HPDE6-E6E7 (cell line): ENCODE measurements around the gene TGFBR1.

Source experiments
- DNase-seq: peaks from one replicate; pipeline ENCODE4 v3.0.0; 2011; ENCODE audit warnings: missing footprints; ENCODE audit errors: extremely low spot score

TGFBR1 gene

GRCh38 chr9:99107421-99107820, 2.5 kb downstream of the TGFBR1 start:
- DNase-seq = no peak

- DNase-seq = no peak
Measured at GRCh38 chr9:99108131-99108530, 3.2 kb downstream of the TGFBR1 start.

GRCh38 chr9:99109522-99109921, 4.6 kb downstream of the TGFBR1 start:
- no peak for DNase-seq

- DNase-seq = no peak
Measured at GRCh38 chr9:99112750-99113413, 8.0 kb downstream of the TGFBR1 start.

GRCh38 chr9:99113414-99114048, 8.6 kb downstream of the TGFBR1 start:
- no peak for DNase-seq

- DNase-seq = no peak
Measured at GRCh38 chr9:99114049-99114440, 9.1 kb downstream of the TGFBR1 start.

- DNase-seq = no peak
Measured at GRCh38 chr9:99114846-99115500, 10.1 kb downstream of the TGFBR1 start.

- DNase-seq = no peak
Measured at GRCh38 chr9:99116003-99116411, 11.1 kb downstream of the TGFBR1 start.

GRCh38 chr9:99118782-99119466, 14.0 kb downstream of the TGFBR1 start:
- DNase-seq = no peak

GRCh38 chr9:99119976-99120655, 15.2 kb downstream of the TGFBR1 start:
- no peak for DNase-seq

- no peak for DNase-seq
Measured at GRCh38 chr9:99121604-99122003, 16.7 kb downstream of the TGFBR1 start.

- DNase-seq = no peak
Measured at GRCh38 chr9:99124534-99125255, 19.8 kb downstream of the TGFBR1 start.

- no peak for DNase-seq
Measured at GRCh38 chr9:99125446-99125845, 20.5 kb downstream of the TGFBR1 start.

GRCh38 chr9:99126312-99126711, 21.4 kb downstream of the TGFBR1 start:
- no peak for DNase-seq

- peak; percentile 32 for DNase-seq
Measured at GRCh38 chr9:99127356-99128132, 22.6 kb downstream of the TGFBR1 start.

GRCh38 chr9:99128133-99128406, 23.2 kb downstream of the TGFBR1 start:
- no peak for DNase-seq

GRCh38 chr9:99129091-99129490, 24.2 kb downstream of the TGFBR1 start:
- DNase-seq = no peak

GRCh38 chr9:99130069-99130468, 25.2 kb downstream of the TGFBR1 start:
- no peak for DNase-seq

GRCh38 chr9:99133145-99133544, 28.2 kb downstream of the TGFBR1 start:
- no peak for DNase-seq

GRCh38 chr9:99134893-99135341, 30.0 kb downstream of the TGFBR1 start:
- DNase-seq = no peak

- DNase-seq = no peak
Measured at GRCh38 chr9:99135456-99135855, 30.5 kb downstream of the TGFBR1 start.
